SK-N-SH treated with all-trans-retinoic acid at 6 μM for 48 hours (cell line): ENCODE data around the gene CACNA1D.

Experiments used
- ARNTL ChIP-seq: fragments of 450-650 bp; formaldehyde crosslinking; IDR thresholded peaks from 2 replicates; pipeline ENCODE4 v1.5.0; 2020; ENCODE audit warnings: low read depth, mild to moderate bottlenecking, moderate library complexity, borderline replicate concordance
- BACH2 ChIP-seq: fragments of 250-450 bp; sonication (Bioruptor Pico); IDR thresholded peaks from 2 replicates; pipeline ENCODE4 v1.9.0; 2021; ENCODE audit warnings: mild to moderate bottlenecking, borderline replicate concordance
- ESRRG ChIP-seq: fragments of 250-450 bp; sonication (Bioruptor Pico); IDR thresholded peaks from 2 replicates; pipeline ENCODE4 v1.6.1; 2021; ENCODE audit warnings: mild to moderate bottlenecking
- OSR1 ChIP-seq: fragments of 250-450 bp; sonication (Bioruptor Pico); IDR thresholded peaks from 2 replicates; pipeline ENCODE4 v1.8.0; 2022; ENCODE audit warnings: moderate library complexity, mild to moderate bottlenecking, inconsistent platforms
- PATZ1 ChIP-seq: fragments of 250-450 bp; sonication (Bioruptor Pico); IDR thresholded peaks from 2 replicates; pipeline ENCODE4 v1.8.0; 2020; ENCODE audit warnings: mild to moderate bottlenecking, moderate library complexity, borderline replicate concordance
- POU6F1 ChIP-seq: fragments of 250-450 bp; sonication (Bioruptor Pico); IDR thresholded peaks from 2 replicates; pipeline ENCODE4 v1.8.0; 2021; ENCODE audit warnings: low read depth, mild to moderate bottlenecking, moderate library complexity, borderline replicate concordance
- PPARA ChIP-seq: fragments of 250-450 bp; sonication (Bioruptor Pico); IDR thresholded peaks from 2 replicates; pipeline ENCODE4 v1.5.0; 2020; ENCODE audit warnings: mild to moderate bottlenecking, borderline replicate concordance
- RARB ChIP-seq: fragments of 250-450 bp; sonication (Bioruptor Pico); IDR thresholded peaks from 2 replicates; pipeline ENCODE4 v1.8.0; 2021; ENCODE audit warnings: mild to moderate bottlenecking, moderate library complexity
- TOX ChIP-seq: fragments of 250-450 bp; sonication (Bioruptor Pico); IDR thresholded peaks from 2 replicates; pipeline ENCODE4 v1.8.0; 2021; ENCODE audit warnings: mild to moderate bottlenecking, moderate library complexity, borderline replicate concordance
- TSHZ2 ChIP-seq: fragments of 250-450 bp; sonication (Bioruptor Pico); IDR thresholded peaks from 2 replicates; pipeline ENCODE4 v1.5.0; 2020; ENCODE audit warnings: mild to moderate bottlenecking, moderate library complexity
- ZFP3 ChIP-seq: fragments of 250-450 bp; sonication (Bioruptor Pico); IDR thresholded peaks from 2 replicates; pipeline ENCODE4 v1.5.0; 2020; ENCODE audit warnings: mild to moderate bottlenecking, moderate library complexity
- ZFP30 ChIP-seq: fragments of 450-650 bp; formaldehyde crosslinking; IDR thresholded peaks from 2 replicates; pipeline ENCODE4 v1.5.0; 2022; ENCODE audit warnings: mild to moderate bottlenecking, moderate library complexity
- ZNF8 ChIP-seq: fragments of 450-650 bp; formaldehyde crosslinking; IDR thresholded peaks from 2 replicates; pipeline ENCODE4 v1.5.0; 2020; ENCODE audit warnings: mild to moderate bottlenecking, moderate library complexity

- no peak for TF ChIP-seq ZNF8 (CRISPR knock-in tag)
- TF ChIP-seq ZFP30 (CRISPR knock-in tag): no peak
- TF ChIP-seq ZFP3 (CRISPR knock-in tag): no peak
- no peak for TF ChIP-seq ARNTL (CRISPR knock-in tag)
- TF ChIP-seq OSR1 (CRISPR knock-in tag): no peak
- TF ChIP-seq PATZ1 (CRISPR knock-in tag): no peak
- TF ChIP-seq TSHZ2 (CRISPR knock-in tag): no peak
- no peak for TF ChIP-seq POU6F1
- TF ChIP-seq BACH2 (CRISPR knock-in tag): no peak
- TF ChIP-seq RARB: no peak
- TF ChIP-seq PPARA (CRISPR knock-in tag): no peak
- no peak for TF ChIP-seq TOX
- no peak for TF ChIP-seq ESRRG (CRISPR knock-in tag)
These were observed 351.4 kb downstream of the CACNA1D start for GRCh38 chr3:53845881-53846133.
